D721Med (cell line): ENCODE measurements around the gene INAVA.

Experiments
- DNase-seq: peaks from one replicate; pipeline ENCODE4 v3.0.0; 2011; ENCODE audit warnings: low spot score; ENCODE audit not compliant: insufficient read length
- FAIRE-seq: peaks from 2 replicates; lab custom pipeline; 2011; peaks lifted over from hg19 to GRCh38; lab: Jason Lieb, UNC
- TF ChIP-seq, protein P1 (sequence below): IDR thresholded peaks from 2 replicates; pipeline ENCODE4 v1.5.1; 2012; ENCODE audit warnings: mild to moderate bottlenecking, control low read depth; ENCODE audit not compliant: insufficient read depth; ENCODE audit errors: missing control alignments

The INAVA gene

DNA sequence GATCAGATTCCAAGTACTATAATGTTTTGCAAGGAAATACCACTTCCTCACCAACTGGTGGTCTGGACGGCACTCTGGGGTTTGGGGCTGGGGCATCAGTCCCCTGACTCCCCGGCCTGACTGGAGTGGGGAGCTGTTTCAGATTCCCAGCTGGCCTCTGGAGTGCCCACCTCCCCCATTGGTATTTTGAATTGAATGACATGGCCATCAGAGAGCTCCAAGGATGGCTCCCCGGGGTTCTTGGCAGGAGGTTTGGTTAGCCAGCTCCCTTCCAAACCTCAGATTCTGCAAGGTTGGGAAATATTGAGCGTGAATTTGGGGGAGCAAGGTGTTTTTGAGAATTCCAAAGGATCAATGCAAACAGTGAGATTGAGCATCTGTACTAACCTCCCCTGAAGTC, 2.2 kb upstream of the INAVA start:
- TF ChIP-seq, protein P1, sequence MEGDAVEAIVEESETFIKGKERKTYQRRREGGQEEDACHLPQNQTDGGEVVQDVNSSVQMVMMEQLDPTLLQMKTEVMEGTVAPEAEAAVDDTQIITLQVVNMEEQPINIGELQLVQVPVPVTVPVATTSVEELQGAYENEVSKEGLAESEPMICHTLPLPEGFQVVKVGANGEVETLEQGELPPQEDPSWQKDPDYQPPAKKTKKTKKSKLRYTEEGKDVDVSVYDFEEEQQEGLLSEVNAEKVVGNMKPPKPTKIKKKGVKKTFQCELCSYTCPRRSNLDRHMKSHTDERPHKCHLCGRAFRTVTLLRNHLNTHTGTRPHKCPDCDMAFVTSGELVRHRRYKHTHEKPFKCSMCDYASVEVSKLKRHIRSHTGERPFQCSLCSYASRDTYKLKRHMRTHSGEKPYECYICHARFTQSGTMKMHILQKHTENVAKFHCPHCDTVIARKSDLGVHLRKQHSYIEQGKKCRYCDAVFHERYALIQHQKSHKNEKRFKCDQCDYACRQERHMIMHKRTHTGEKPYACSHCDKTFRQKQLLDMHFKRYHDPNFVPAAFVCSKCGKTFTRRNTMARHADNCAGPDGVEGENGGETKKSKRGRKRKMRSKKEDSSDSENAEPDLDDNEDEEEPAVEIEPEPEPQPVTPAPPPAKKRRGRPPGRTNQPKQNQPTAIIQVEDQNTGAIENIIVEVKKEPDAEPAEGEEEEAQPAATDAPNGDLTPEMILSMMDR = no peak
- DNase-seq (no peak), FAIRE-seq (no peak)

DNA sequence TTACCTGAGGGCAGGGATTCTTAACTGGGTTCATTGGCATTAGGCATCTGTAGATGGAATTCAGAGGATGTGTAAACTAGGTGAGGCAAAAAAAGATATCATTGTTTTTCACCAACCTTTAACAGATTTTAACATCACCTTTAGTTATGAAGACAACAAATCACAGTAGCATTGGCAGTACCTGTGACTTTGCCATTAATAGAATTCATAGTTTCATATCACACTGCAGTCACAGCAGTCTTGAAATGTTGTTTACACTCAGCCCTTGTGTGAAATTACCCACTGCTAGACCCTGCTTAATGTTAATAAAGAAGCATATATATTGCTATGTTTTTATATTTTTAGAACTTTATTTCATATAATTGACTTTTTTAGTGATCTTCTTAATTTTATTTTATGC, 1.7 kb upstream of the INAVA start:
- no peak for FAIRE-seq
- TF ChIP-seq, protein P1 = no peak
- DNase-seq = no peak

DNA sequence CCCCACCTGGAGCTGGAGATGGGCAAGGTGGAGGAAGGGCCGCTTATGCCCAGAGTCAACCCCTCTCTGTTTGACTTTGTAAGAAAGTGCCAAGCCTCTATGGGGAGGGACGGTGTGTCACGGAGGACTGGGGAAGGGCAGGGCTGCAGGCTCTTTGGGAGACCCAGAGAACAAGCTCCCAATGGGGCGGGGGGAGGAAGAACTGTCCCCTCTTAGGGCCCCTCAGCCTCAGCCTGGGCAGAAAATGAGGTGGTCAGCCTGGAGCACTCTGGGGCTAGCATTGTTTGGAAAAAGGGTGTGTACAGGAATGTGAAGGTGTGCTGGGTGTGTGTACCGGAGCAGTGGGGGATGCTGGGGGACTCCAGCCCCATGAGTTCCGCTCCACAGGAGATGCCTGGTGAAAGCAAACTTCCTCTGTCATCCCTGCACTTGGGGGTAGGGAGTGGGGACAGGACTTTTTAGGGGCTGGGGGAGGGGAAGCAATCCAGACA, 1.2 kb upstream of the INAVA start:
- FAIRE-seq (no peak), DNase-seq (no peak)
- TF ChIP-seq, protein P1 = no peak

DNA sequence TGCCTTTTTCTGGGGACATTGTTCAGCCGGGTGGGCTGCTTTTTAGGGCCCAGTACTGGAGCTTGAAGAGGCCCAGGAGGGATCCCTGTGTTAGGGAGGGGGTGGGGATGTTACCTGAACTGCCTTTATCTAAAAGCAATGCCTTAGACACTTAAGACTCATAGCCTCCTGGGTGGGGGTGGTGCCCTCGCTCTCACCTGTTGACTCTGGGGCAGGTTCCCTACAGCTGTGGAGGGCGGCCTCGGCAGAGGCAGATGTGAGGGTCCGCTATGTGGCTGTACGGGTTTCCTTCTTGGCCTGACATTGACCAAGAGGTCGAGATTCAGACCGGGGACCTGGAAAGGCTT, 716 bp downstream of the INAVA start:
- FAIRE-seq (no peak), DNase-seq (no peak)
- TF ChIP-seq, protein P1 = no peak

DNA sequence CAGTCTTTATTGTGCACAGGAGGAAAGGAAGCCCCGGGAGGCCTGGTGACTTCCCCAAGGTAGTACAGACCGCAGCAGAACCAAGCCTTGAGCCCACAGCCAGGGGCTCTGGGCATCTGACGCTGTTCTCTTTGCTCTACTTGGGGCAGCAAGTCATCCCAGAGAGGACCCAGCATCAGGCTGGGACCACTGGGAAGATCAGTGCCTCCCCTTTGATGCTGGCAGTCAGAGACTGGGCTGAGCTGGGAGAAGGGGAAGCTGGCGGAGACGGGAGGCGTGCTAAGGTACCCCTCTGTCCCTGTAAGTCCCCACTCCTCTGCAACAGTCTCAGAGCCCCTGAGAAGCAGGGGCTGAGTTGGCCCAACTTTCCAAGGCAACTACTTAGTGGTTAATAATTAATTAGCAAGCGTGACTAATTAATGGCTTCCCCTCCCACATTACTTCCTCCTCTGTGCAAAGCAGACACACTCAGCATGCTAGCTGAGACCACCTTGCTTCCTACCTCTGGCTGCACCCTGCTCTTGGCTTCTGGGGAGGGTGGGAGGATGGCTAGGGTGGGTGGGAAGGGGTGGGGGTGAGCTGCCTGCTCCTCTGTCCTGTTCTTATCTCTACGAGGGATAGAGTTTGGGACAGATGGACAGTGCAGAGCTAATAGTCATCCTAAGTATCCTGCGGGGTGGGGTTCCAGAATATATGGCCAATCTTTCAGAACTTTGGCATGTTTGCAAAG, 1.3 kb downstream of the INAVA start:
- DNase-seq (no peak), FAIRE-seq (no peak)
- TF ChIP-seq, protein P1 = no peak

DNA sequence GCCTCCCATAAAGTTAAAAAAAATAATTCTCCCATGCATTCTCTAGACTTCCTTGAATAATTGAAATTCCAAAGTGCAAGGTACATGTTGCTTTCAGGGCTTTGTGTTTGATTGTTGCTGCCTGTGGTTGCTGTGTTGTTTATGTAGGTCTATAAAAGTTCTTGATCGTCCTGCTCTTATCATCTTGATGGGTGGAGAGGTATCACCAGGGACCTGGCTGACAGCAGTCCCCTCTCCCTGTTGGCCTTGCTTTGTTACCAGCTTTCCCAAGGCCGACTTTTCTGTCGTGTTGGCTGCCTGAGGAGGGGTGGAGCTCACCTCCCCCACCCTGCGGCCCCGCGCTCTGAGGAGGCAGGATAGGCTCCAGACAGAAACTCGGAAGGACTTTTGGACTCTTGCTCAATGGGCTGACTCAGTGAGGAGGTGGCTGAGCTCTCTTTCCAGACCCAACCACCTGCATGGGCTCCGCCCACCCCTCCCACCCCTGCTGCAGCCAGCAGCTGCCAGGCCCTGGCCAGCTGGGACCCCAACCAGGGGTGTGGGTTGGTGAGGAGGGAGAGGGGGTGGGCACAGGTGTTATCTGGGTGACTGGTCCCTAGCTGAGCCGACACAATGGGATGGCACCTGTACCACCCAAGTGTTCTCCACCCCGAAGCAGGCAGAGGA, 2.0 kb downstream of the INAVA start:
- DNase-seq (no peak), FAIRE-seq (no peak)
- TF ChIP-seq, protein P1 = no peak

DNA sequence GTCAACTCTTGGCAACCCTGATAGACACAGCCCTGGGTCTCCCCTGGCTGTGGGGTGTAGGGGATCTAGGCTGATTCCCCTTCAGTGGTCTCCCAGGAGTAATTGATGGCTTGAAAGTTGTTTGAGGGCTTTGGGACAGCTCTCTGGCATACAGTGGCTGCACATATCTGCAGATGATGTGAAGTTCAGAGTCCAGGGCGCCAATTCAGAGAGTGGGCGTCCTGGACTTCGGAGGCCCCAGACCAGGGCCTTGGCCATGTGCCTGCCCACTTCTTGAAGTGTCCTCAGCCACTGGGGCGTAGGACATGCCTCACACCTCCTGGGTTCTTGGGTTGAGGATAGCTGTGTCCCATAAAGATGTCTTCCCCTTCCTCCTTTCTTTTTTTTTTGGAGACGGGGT, 2.6 kb downstream of the INAVA start:
- DNase-seq (no peak), FAIRE-seq (no peak)
- TF ChIP-seq, protein P1 = no peak
